GM12892 (cell line): ENCODE data around the gene MARCO.

Experiments used
- POLR2A ChIP-seq: IDR thresholded peaks from 2 replicates; pipeline ENCODE4 v1.6.1; 2011; ENCODE audit warnings: low read depth, low read length, control low read depth
- POLR2AphosphoS5 ChIP-seq: IDR thresholded peaks from 2 replicates; pipeline ENCODE4 v1.6.1; 2011; ENCODE audit warnings: low read depth, low read length, control low read depth

DNA sequence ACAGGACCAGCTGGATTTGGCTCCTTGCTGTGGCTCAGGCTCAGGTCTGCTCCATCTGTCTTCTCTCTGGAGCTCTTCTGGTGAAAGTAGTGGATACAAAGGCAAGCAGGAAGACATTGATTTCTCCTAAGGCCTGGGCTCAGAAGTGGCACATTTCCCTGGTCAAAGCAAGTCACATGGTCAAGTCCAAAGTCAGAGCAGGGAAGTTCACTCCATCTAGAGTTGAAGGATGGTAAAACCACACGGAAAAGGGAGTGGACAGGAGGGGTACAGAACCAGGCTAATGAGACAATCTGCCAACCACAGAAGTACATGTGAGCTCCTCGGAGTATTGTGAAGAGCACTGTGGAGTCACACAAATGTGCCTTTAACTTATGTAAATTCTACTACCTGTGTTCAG, 66.1 kb downstream of the MARCO start:
- TF ChIP-seq POLR2A = no peak
- TF ChIP-seq POLR2AphosphoS5 = no peak
